ENCODE measurements around the gene RBM33.

DNA sequence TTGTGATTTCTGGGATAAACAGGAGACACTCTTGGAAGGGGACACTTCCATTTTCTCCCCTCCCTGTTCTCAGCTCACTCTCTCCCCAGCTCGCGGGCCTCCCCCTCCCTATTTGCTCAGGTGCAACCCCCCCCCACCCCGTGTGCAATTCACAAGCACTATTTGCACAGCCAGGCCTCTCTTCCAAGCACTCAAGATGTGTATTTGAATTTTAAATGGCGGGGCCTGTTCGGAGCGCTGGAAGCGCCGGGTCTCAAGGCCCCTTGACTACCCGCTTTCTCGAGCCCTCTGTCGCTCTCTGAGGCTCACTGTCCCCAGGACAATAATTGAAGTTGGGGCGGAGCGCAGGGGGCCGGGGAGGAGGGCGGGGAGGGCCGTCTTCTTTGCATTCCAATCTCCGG is 160.0 kb downstream of the RBM33 start:
- TF ChIP-seq ATOH8 (CRISPR knock-in tag; IDR thresholded peaks at IDR 0.05; ENCODE audit: low read depth): no peak
- no peak for TF ChIP-seq EHMT2 (IDR thresholded peaks at IDR 0.05; ENCODE audit: low read depth)
- no peak for TF ChIP-seq CEBPB (IDR thresholded peaks at IDR 0.05)
- TF ChIP-seq, protein P1, sequence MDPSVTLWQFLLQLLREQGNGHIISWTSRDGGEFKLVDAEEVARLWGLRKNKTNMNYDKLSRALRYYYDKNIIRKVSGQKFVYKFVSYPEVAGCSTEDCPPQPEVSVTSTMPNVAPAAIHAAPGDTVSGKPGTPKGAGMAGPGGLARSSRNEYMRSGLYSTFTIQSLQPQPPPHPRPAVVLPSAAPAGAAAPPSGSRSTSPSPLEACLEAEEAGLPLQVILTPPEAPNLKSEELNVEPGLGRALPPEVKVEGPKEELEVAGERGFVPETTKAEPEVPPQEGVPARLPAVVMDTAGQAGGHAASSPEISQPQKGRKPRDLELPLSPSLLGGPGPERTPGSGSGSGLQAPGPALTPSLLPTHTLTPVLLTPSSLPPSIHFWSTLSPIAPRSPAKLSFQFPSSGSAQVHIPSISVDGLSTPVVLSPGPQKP (IDR thresholded peaks at IDR 0.05; ENCODE audit: low read depth, low read length): no peak
- no peak for TF ChIP-seq SMC3 (IDR thresholded peaks at IDR 0.05)
- no peak for TF ChIP-seq BHLHE40 (IDR thresholded peaks at IDR 0.05; ENCODE audit: low read depth, low read length)

All from A549 (cell line).